Panc1 (cell line): ENCODE measurements around the gene C1orf141. TPM values are rescaled to one million over a fixed set of nuclear protein-coding genes. Genes with fewer than 3 reads are reported as not detected.

Experiments used
- ATAC-seq: fragments of 200-7000 bp; cut with Tn5 transposase; 2 replicates; pipeline ENCODE4 v1.9.1; 2020; ENCODE audit warnings: mild to moderate bottlenecking, moderate library complexity
- BruUV-seq: library from RNA; stranded (reverse); fragments of 400-500 nt; replicated peaks from 2 replicates; lab custom pipeline; 2021; lab: Mats Ljungman, UMichigan
- CTCF ChIA-PET: fragments of 300-600 bp; sonication (Branson Sonifier 250); formaldehyde crosslinking; loops from one replicate; lab custom pipeline; 2022; ENCODE audit warnings: antibody characterized with exemption; lab: Charles Lee
- POLR2A ChIA-PET: fragments of 300-600 bp; sonication (Branson Sonifier 250); formaldehyde crosslinking; loops from one replicate; lab custom pipeline; 2022; ENCODE audit warnings: antibody characterized with exemption; lab: Charles Lee
- DNase-seq: peaks from one replicate; pipeline ENCODE4 v3.0.0-alpha.2; 2010; ENCODE audit warnings: low read depth, low spot score
- H3K27ac ChIP-seq: 2 replicates; pipeline ENCODE4 v1.5.1; 2011; ENCODE audit warnings: mild to moderate bottlenecking, low read length, inconsistent platforms
- H3K27me3 ChIP-seq: fragments of 200-500 bp; sonication (Bioruptor generic); 2 replicates; pipeline ENCODE4 v1.6.0; 2014; ENCODE audit warnings: low read length, inconsistent platforms; ENCODE audit not compliant: control insufficient read depth, insufficient read depth
- H3K36me3 ChIP-seq: fragments of 200-500 bp; sonication (Bioruptor generic); 2 replicates; pipeline ENCODE4 v1.5.1; 2014; ENCODE audit warnings: inconsistent platforms, mild to moderate bottlenecking, low read length, moderate library complexity; ENCODE audit not compliant: control insufficient read depth, insufficient read depth
- H3K4me1 ChIP-seq: 2 replicates; pipeline ENCODE4 v1.5.1; 2011; ENCODE audit warnings: inconsistent platforms, mild to moderate bottlenecking, low read length, moderate library complexity; ENCODE audit not compliant: control insufficient read depth, insufficient read depth
- H3K4me3 ChIP-seq, 2 experiments: 2 replicates each; pipeline ENCODE4 v1.5.1; 2011 to 2012; ENCODE audit warnings: low read depth in 2 of 2, low read length in 2 of 2, mild to moderate bottlenecking in 2 of 2, inconsistent platforms in 1 of 2, moderate library complexity in 1 of 2
- H3K9me3 ChIP-seq: fragments of 200-500 bp; sonication (Bioruptor generic); 2 replicates; pipeline ENCODE4 v1.5.1; 2014; ENCODE audit warnings: low read depth, mild to moderate bottlenecking, inconsistent platforms, low read length, moderate library complexity; ENCODE audit not compliant: control insufficient read depth, insufficient read depth
- CTCF ChIP-seq: fragments of 450-650 bp; IDR thresholded peaks from 2 replicates; pipeline ENCODE4 v1.5.1; 2017; ENCODE audit warnings: mild to moderate bottlenecking
- POLR2AphosphoS5 ChIP-seq: IDR thresholded peaks from 2 replicates; pipeline ENCODE4 v1.6.1; 2012; ENCODE audit warnings: mild to moderate bottlenecking, low read depth, low read length, moderate library complexity
- REST ChIP-seq, 2 experiments: IDR thresholded peaks; 2 replicates each; pipeline ENCODE4 v1.6.1; 2011 to 2012; ENCODE audit warnings: low read depth in 2 of 2, control low read depth in 1 of 2, low read length in 1 of 2, mild to moderate bottlenecking in 1 of 2, moderate library complexity in 1 of 2; ENCODE audit not compliant: insufficient read depth in 1 of 2
- SIN3A ChIP-seq: IDR thresholded peaks from 2 replicates; pipeline ENCODE4 v1.6.1; 2012; ENCODE audit warnings: low read depth, mild to moderate bottlenecking, low read length, moderate library complexity, borderline replicate concordance; ENCODE audit not compliant: insufficient read depth
- TCF7L2 ChIP-seq: IDR thresholded peaks from 2 replicates; pipeline ENCODE4 v1.6.1; 2011; ENCODE audit warnings: mild to moderate bottlenecking, low read depth, low read length, inconsistent platforms
- in situ Hi-C: cut with HindIII; loops from 2 replicates; pipeline ENCODE4 v1.10.0; 2016; ENCODE audit warnings: low sequenced_read_pairs, low pct_unique_long_range_greater_than_20kb
- intact Hi-C: fragments of 100-400 bp; cut with micrococcal nuclease; formaldehyde crosslinking; loops from one replicate; pipeline ENCODE4 v1.10.0; 2022; ENCODE audit not compliant: unreplicated experiment
- total RNA-seq: library from RNA; stranded (reverse); gene quantifications from one replicate; pipeline ENCODE4 v1.2.1, GENCODE V29; 2021; ENCODE audit not compliant: unreplicated experiment

C1orf141 gene
- total RNA-seq, 1 experiment from 2014 or later = not detected

GRCh38 chr1:67118191-67118590, 16.6 kb downstream of the C1orf141 start:
- H3K27ac ChIP-seq = no peak overlapping the region
- DNase-seq = no peak
- H3K36me3 ChIP-seq = no peaks in the 10 kb centered on the region
- no peaks in the 10 kb centered on the region for H3K9me3 ChIP-seq
- in situ Hi-C loops (no loop called here), intact Hi-C loops (no loop called here)
- TF ChIP-seq SIN3A = no peak
- TF ChIP-seq REST (IDR thresholded peaks at IDR 0.05; ENCODE audit: insufficient read depth in 1 of 2, low read depth in 2 of 2, low read length in 1 of 2) = no peak
- TF ChIP-seq CTCF = no peak
- TF ChIP-seq TCF7L2 = no peak
- no peak for TF ChIP-seq POLR2AphosphoS5
- no TSS peak for BruUV-seq
- no peak overlapping the region for H3K4me3 ChIP-seq
- no peaks in the 10 kb centered on the region for H3K27me3 ChIP-seq
- CTCF ChIA-PET = no interaction called here
- POLR2A ChIA-PET = no interaction called here
- no peak for ATAC-seq
- H3K4me1 ChIP-seq = no peaks in the 10 kb centered on the region

GRCh38 chr1:67114162-67114561, 20.6 kb downstream of the C1orf141 start:
- POLR2A ChIA-PET = no interaction called here
- Histone ChIP-seq H3K27me3 (no peaks in the 10 kb centered on the region), H3K9me3 (no peaks in the 10 kb centered on the region), H3K27ac (no peak overlapping the region), H3K4me1 (no peaks in the 10 kb centered on the region), H3K36me3 (no peaks in the 10 kb centered on the region), H3K4me3 (no peak overlapping the region)
- in situ Hi-C loops (no loop called here), intact Hi-C loops (no loop called here)
- CTCF ChIA-PET = no interaction called here
- no peak for DNase-seq
- no peak for TF ChIP-seq SIN3A
- no peak for TF ChIP-seq TCF7L2
- no peak for TF ChIP-seq REST (IDR thresholded peaks at IDR 0.05; ENCODE audit: insufficient read depth in 1 of 2, low read depth in 2 of 2, low read length in 1 of 2)
- TF ChIP-seq POLR2AphosphoS5 = no peak
- TF ChIP-seq CTCF = no peak
- no TSS peak for BruUV-seq
- ATAC-seq = no peak
